Brain pericyte (primary cell): ENCODE measurements around the gene MAP2K5.
"Not testable (repeated sequence)": the region's sequence is repeated elsewhere in the genome, so short reads cannot be mapped to it uniquely, and the experiment has no call there.

Experiments
- DNase-seq: peaks from one replicate; pipeline ENCODE4 v3.0.0-alpha.2; 2012; ENCODE audit warnings: low read depth, low spot score

MAP2K5 gene

DNA sequence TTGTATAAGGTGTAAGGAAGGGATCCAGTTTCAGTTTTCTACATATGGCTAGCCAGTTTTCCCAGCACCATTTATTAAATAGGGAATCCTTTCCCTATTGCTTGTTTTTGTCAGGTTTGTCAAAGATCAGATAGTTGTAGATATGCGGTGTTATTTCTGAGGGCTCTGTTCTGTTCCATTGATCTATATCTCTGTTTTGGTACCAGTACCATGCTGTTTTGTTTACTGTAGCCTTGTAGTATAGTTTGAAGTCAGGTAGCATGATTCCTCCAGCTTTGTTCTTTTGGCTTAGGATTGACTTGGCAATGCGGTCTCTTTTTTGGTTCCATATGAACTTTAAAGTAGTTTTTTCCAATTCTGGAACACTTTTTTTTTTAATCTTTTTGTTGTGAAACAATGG lies 130.3 kb downstream of the MAP2K5 start:
- not testable (repeated sequence) for DNase-seq

DNA sequence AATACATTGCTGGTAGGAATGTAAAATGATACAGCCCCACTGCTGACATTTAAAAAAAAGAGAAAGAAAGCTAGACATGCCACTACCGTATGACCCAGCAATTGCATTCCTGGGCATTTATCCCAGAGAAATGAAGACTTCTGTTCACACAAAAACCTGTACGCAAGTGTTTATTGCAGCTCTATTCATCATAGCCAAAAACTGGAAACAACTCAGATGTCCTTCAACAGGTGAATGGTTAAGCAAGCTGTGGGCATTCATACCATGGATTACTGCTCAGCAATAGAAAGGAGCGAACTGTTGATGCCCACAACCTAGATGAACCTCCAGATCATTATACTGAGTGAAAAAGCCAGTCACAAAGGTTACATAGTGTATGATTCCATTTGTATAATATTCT lies 132.5 kb downstream of the MAP2K5 start:
- DNase-seq: no peak

DNA sequence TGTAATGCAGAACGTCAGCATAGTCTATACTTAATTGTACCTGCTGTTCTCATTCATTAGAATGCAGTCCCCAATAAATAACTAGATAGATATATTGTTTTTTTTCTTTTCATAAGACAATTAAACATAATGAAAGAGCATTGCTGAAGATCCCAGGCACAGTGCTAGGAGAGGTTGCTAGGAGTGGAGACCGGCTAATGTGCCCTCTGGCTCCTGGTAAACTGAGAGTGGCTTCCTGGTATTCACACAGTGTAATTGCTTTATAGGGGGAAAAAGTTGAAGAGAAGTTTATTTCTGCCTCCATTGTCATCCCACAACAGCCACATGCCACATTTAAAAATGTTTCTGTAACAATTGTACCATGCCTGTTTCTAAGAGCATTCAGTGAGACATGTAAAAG lies 135.6 kb downstream of the MAP2K5 start:
- DNase-seq: no peak

GRCh38 chr15:67678993-67679392 lies 136.5 kb downstream of the MAP2K5 start:
- no peak for DNase-seq

DNA sequence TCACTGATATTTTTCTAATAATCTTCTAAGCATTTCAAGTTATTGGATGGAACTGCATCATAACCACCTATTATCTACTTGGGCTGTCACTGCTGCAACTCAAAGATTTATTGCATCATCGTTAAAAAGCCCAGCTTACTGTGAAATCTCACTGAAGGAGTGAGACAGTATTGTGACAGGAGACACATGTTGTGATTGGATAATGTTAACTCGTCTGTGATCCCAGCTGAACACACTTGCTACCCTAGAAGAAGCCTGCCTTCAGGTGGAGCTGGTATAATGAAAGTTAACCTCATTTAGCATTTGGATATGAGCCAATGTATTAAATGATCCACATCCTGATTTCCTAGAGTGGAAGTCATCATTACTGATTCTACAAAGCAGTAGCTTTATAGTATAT lies 138.1 kb downstream of the MAP2K5 start:
- DNase-seq: no peak

- DNase-seq: no peak
These were observed 142.6 kb downstream of the MAP2K5 start for GRCh38 chr15:67685008-67685599.

GRCh38 chr15:67685716-67686115 lies 143.2 kb downstream of the MAP2K5 start:
- DNase-seq: no peak

DNA sequence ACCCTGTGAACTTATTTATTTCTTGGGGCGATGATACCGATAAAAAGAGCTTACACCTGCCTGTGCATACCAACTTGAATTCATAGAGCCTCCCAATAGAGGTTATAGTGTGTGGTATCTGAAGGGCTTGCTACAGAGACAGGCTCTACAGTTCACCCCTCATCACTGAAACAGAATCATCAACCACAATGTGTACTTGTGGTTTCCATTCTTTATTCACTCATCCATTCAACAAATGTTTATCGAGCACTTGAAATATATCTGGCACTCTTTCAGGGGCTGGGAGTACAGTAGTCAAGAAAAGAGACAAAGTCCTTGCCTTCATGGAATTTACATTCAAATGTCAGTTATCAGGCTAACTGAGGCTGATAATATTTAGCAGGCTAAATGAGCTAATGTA lies 148.4 kb downstream of the MAP2K5 start:
- DNase-seq: no peak

DNA sequence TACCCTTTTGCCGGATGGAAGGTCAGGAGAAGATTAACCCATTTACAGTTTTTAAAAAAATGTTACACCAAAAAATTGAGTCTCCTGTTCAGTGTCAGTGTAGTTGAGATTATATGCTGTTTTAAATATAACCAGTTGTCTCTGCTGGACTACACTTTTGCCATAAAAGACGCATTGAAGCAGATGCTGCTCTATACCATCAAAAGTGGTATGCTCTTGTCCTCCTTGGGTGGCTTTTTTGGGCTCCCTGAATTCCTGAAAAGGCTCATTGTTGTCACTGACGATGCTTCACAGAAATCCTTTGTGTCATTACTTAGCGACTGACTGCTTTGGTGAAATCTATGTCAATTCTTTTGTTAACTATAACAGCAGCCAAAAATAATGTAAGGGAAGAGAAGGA lies 148.9 kb downstream of the MAP2K5 start:
- DNase-seq: no peak

- no peak for DNase-seq
These were observed 150.1 kb downstream of the MAP2K5 start for GRCh38 chr15:67692573-67692972.

DNA sequence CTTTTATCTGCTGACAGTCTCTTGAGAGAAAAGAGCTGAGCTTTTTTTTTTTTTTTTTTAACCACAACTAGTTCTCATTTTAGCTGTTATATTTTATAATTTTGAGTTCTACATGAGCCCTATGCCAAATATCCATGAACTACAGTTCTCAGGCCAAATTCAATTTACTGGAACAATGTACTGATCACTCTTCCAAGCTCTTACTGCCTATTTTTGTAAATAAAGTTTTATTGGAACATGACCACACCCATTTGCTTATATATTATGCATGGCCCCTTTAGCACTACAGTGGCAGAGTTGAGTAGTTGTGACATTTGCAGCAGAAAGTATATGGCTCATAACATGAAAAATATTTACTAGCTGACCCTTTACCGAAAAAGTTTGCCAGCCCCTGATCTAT lies 153.6 kb downstream of the MAP2K5 start:
- DNase-seq: no peak

DNA sequence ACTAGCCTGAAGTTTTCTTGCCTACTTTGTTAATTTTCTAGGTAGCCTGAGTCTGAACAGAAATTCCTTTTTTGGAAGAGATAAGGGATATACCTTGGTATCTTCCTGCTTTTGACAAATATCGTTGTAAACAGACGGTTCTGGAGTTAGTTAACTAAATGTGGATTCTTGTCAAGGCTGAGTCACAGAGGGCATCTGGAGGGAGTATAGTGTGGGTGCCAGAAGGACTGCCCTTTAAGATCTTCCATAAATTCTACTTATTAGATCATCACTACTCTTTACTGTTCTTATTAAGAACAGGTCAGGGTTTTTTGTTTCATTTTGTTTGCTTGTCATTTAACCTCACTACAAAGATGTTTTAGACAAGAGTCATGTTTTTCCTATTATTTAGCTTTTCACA lies 157.5 kb downstream of the MAP2K5 start:
- DNase-seq: no peak

DNA sequence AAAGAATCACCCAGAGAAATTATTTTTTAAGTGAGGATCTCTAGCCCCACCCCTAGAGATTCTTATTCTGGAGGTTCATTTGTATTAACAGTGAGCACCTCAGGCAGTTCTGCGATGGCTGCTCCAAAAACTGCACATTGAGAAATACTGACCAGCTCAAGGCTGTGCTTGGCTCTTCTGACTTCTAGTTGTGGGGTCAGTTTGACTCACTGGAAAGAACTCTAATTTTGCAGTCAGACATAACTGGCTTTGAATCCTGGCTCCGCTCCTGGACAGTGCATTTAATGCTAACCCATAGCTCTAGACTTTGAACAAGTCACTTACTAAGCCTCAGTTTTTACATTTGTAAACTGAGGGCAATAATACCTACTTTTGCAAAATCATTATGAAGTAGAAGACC lies 159.2 kb downstream of the MAP2K5 start:
- no peak for DNase-seq

DNA sequence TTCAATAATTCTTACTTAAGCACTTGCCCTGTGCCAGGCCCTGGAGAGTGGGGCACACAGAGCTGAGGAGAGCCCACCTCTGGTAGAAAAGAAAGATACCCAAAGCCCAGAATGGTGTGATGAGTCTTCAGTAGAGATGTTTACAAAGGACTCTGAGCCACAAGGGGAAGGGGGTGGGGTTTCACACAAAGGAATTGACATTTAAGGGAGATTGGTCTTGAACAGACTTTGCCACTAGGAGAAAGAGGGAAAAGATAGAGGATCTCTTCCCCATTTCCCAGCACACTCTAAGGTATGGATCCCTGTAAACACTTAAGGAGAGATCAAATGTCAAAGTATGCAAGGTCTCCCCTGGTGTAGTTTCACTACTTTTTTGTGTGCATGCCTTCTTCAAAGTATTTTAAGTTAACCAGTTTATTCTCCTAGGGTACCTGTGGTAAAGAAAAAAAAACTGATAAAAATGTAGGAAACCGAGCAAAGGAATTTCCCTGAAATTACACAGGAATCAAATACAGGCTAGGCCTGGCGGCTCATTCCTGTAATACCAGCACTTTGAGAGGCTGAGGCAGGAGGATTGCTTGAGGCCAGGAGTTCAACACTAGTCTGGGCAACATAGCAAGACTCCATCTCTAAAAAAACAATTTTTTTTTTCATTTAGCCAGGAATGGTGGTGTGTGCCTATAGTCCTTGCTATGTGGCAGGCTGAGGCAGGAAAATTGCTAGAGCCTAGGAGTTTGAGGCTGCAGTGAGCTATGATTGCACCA lies 165.2 kb downstream of the MAP2K5 start:
- no peak for DNase-seq

GRCh38 chr15:67708500-67708899 lies 166.0 kb downstream of the MAP2K5 start:
- DNase-seq: no peak

GRCh38 chr15:67715170-67715569 lies 172.7 kb downstream of the MAP2K5 start:
- no peak for DNase-seq

- no peak for DNase-seq
These were observed 173.7 kb downstream of the MAP2K5 start for GRCh38 chr15:67716171-67716570.

DNA sequence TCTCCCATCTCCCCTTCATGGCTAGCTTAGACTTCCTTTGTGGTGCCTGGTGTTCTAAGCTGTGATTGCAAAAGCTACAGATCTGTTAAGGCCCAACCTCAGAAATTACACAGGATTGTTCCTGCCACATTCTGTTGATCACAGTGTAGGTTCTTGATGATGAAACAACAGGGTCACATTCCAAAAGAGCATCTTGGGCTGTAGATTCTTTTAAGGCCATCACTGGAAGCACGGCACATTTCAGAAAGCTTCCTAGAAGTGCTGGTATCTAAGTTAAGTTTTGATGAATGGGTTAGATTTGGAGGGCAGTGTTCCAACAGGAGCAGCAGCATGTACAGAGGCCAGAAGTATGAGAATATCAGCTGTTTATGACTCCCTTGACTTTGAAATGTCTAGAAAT lies 175.3 kb downstream of the MAP2K5 start:
- DNase-seq: no peak

DNA sequence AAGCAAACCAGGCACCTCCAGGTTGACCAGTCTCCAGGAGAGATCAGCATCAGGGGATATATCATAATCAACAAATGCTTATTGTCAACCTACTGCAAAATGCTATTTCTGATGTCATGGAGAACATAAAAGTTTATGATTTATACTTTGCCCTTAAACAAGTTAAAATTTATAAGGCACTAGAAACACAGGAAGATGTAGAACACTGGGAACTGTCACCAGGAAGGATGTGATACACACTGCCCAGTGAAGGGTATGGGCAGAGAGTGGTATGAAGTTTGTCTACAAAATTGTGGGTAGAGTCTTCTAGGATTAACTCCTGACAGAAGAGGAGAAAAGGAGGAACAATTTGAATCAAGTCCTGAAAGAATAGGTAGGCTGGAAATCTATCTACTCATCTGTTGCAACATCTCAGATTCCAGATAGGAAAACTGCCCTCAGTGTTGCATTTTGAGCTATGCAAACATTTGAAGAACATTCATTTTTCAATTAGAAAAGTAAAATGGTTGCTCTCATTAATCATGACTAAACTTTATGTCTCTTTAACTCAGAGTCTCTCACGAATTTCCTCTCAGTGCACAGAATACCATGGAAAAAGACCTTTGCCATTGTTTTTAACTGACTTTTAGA lies 176.9 kb downstream of the MAP2K5 start:
- no peak for DNase-seq

- no peak for DNase-seq
These were observed 178.2 kb downstream of the MAP2K5 start for GRCh38 chr15:67720556-67721175.

DNA sequence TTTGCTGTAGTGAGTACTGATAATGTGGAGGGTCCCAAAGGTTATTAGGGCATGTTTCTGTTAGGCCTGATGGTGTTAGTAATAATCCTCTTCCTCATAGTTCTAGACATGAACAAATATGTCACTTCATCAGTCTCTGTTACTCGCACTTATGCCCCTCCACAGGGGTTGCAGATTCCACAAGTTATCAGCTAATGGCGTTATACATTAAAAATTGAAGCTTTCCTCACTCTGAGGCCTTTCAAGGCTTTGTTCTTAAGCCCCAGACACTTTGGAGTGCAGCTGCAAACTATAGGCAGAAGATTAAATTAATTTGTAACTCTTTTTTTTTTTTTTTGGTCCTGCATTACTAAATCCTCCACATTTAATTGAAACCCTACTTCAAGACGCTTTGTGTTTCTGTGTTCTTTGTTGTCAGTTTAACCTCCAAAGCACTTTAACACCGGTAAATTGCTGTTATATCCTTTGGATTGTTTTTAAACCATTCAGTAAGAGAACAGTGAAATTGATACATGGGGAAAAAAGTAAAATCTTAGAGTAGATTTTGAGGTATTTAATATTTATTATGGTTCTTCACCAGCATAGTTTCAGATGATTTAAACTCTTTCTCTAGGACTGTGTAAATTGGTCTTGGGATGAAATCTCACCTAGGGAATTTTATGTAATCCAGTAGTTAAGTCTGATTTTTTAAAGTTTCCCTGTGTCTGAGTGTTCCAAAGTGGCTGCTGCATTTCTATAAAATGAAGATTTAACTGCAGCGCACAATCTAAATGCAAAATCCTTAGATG lies 179.7 kb downstream of the MAP2K5 start:
- no peak for DNase-seq
